ENCODE results near the gene TRPM5.

Gene TRPM5

GRCh38 chr11:2452321-2453012 is 8.2 kb upstream of the TRPM5 start:
- DNase-seq (ENCODE audit: low read depth), result no peak

- DNase-seq (ENCODE audit: low read depth), result no peak
Measured at GRCh38 chr11:2451916-2452315, 7.6 kb upstream of the TRPM5 start.

GRCh38 chr11:2451336-2451735 is 7.0 kb upstream of the TRPM5 start:
- no peak for DNase-seq (ENCODE audit: low read depth)

DNA sequence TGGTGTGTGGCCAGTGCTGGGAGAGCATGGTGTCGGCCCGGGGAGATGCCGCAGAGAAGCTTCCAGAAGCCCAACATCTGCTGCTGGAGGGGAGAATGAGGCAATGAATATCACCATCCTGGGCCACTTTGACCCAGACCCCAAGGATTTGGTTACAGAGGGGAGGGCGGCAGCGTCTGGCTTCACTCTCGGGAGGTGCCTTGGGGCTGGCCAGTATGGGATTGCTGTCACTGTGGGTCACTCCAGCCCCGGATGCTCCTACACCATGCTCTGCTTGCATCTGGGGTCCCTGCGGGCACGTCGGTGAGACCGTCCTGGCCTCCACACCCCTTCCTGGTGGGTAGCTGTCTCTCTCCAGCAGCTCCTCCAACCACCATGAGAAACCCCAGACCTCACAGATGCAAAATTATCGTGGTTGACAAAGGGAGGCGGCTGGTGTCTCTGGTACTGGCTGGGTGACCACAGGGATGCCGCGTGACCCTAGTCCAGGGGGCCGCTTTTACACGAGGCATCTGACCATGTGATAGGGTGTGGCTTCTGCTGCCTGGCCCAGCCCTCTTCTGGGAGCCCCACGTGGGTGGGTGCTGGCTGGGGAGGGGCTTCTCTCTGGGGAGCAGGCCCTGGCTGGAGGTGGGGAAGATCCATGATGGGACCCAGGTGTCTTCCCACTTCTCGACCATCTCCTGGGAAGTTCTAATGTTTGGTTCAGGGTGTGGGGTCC is 6.2 kb upstream of the TRPM5 start:
- DNase-seq (ENCODE audit: low read depth), result no peak

DNA sequence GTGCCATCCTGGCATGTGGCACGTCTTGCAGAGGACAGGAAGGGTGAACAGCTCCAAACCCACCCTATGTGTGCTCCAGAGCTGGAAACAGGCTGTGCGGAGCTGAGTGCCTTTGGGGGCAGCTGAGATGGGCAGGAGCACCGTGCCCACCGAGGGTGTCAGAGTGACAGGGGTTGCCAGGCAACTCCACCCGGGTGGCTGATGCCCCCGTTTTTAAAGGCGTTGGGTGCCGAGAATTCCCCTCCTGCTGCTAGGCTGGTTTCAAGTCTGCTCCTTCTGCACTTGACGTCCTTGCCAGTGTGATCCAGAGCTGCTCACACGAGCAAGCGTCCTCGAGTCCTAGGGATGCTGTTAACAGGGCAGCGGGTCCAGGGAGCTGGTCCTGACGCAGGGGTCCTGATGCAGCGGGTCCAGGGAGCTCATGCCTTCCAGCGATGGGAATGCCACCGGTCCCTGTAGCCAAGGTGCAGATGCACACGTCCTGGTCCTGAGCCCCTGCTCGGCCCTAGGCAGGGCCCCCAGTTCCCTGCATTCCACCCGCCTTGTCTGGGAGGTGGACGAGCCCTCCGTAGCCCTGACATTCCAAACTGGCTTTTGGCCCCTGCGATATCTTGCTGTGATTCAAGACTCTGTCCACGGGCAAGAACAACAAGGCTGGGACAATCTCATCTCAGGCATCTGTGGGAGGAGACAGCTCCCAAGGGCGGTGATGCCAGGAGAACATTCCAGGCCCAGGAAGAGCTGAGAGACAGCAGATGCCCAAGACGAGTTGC is 5.4 kb upstream of the TRPM5 start:
- DNase-seq (ENCODE audit: low read depth), result no peak

GRCh38 chr11:2448661-2449547 is 4.6 kb upstream of the TRPM5 start:
- DNase-seq (ENCODE audit: low read depth), result no peak

GRCh38 chr11:2447951-2448650 is 3.8 kb upstream of the TRPM5 start:
- DNase-seq (ENCODE audit: low read depth), result no peak

DNA sequence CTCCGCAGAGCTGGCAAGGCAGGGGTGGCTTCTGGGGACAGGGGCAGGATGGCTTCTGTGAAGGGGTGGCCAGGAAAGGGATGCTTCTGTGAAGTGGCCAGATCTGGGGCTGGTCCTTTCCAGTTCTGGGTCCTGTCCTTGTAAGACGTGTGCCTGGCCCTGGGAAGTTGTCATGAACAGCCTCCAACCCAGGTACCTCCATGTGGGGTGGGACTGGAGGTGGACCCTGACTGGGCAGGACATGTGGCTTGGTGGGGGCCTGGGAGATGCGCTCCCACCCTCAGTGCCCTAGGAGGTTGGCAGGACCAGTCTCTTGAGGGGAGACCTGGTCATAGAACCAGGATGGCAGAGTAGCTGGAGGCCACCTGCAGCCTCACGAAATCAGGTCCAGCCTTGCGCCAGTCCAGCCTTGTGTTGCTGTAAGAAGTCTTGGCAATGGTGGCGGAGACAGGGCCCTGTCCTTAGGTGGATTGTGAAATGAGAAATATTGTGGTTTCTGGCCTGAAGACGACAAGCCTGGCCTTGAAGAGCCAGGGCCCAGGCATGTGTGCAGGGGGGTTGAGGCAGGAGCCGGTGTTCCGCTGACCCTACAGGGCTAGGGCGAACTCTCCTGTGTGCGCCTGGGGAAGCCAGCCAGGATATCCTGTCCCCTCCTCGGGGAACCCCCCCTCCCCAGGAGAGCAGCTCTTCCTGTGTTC is 3.1 kb upstream of the TRPM5 start:
- DNase-seq (ENCODE audit: low read depth), result no peak

DNA sequence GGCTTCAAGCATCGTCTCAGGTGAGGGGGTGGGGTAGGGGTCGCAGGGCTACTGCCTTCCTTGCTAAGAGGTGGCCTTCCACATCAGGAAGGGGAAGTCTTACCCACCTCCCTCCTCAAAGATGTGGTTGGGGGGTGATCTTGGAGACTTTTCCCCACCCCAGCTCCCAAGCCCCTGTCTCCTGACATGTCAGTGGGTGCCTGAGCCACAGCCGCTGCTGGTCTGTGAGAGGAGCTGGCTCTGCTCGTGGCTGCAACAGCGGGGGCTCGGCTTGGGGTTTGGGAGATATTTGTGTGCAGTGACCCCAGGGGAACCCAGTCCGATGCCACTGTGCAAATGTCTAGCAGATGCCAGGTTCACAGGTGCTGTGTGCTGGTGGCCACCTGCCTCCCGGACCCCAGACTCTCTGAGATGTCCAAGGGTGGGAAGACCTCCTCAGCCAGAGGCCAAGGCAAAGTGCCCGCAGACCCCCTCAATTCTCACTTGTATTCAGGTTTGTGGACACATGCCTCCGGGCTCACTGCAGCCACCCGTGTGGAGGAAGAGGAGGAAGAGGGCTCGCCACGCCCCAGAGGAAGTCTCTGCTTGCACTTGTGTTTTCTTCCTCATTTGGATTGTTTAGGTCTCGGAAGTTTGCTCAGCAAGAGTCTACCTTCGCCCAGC is 2.4 kb upstream of the TRPM5 start:
- DNase-seq (ENCODE audit: low read depth), result no peak

DNA sequence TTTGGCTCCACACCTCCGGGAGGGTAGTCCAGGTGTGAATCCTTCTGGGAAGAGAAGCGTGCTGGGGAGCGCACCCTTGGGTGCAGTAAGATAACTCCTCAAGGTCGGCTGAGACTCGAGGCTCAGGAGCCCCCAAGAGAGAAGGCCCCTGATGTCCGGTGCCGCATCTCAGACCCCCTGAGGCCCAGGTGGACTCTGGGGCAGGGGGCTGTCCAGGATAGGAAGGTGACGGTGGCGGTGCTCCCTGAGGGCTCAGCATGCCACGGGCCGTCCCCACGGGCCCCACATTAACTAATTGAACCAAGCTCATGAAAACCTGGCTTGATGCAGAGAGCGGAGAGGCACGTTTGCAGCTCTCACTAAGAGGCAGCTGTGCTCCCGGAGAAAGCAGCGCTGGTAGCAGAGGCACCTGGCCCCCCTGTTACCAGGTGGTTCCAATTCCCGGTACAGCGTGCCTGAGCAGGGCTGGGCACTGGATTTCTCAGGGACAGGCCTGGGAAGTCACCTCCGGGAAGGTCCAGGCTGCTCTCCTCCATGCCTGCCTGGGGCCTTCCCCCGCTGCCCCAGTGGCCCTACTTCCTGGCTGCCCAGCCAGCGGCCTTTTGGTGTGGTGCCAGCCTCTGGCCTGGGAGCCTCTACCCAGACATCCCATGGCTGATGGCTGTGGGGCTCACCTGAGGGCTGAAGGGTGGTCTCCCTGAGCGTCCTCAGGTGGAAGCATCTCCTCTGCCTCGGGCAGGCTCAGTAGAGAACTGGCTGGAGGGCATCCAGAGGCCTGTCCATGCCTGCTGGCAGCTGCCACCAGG is 1.6 kb upstream of the TRPM5 start:
- no peak for DNase-seq (ENCODE audit: low read depth)

GRCh38 chr11:2444821-2445745 is 769 bp upstream of the TRPM5 start, which contains the start of gene KCNQ1:
TSS of gene KCNQ1 (plus strand) at chr11:2445008. CDS start at chr11:2445099, 91 bp downstream.
- no peak for DNase-seq (ENCODE audit: low read depth)

DNA sequence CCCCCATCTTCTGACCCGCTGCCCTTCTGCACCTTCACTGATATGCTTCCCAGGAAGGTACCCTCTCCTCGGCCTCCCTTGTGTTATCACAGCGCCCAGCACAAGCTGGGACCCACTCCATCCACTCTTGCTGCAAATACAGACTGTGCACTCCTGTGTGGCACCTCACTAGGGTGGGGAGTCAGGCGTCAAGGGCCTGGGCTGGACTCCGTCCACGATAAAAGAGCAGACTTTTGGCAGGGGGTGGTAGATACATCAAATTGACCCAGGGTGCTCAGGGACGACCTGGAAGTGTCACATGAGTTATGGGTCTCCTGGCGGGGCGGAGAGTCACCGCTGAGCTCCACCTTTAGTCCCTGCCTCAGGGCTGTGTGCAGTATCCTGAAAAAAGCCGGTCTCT is 908 bp downstream of the TRPM5 start:
- no peak for DNase-seq (ENCODE audit: low read depth)

DNA sequence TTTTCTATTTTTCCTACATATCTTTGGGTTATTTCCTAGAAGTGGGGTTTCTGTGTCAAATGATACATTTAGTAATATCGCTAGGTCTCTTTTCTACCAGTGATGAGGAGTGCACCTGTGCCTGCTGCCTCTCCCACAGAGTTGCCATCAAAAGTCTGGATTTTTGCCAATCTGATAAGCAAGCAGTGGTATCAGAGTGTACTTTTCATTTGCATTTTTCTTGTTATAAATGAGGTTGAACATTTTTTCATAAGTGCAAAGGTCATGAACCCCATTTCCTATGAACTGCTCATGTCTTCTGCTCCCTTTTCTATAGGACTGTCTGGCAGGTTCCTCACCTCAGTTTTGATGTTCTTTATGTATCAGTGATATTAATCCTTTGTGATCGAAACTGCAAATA is 1.7 kb downstream of the TRPM5 start:
- DNase-seq (ENCODE audit: low read depth), result no peak

GRCh38 chr11:2441171-2441570 is 3.1 kb downstream of the TRPM5 start:
- DNase-seq (ENCODE audit: low read depth), result no peak

DNA sequence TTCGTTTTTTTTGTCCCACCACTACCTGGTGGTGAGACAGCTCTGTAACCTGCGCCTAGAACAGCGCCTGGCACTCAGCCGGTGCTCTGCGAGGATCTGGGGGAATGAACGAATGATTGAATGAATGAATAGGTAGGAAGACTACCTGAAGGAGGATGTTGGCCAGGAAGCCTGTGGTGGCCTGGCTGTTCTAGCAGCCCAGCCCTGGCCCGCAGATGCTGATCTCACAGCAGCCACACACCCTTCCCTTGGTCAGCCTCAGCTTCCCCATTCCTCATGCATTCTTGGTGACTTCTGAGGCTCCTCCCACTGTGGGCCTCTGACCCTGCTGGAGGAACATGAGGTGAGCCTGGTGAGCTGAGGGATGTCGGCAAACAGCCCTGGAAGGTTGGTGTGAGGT is 3.7 kb downstream of the TRPM5 start:
- DNase-seq (ENCODE audit: low read depth), result no peak

GRCh38 chr11:2439820-2440219 is 4.5 kb downstream of the TRPM5 start:
- DNase-seq (ENCODE audit: low read depth), result no peak

- DNase-seq (ENCODE audit: low read depth), result no peak
Measured at GRCh38 chr11:2437516-2437915, 6.8 kb downstream of the TRPM5 start.

- DNase-seq (ENCODE audit: low read depth), result no peak
Measured at GRCh38 chr11:2436521-2437031, 7.7 kb downstream of the TRPM5 start.

Measured in stimulated activated CD8-positive, alpha-beta memory T cell treated with anti-CD3 and anti-CD28 coated beads, Interleukin-7, amount 100 ng/mL, for 24 hours (primary cell).